Mucosa of rectum (tissue), 2 donors: ENCODE measurements around the gene RDH5.

Experiments
- H3K27ac ChIP-seq, 2 donors: one replicate each; pipeline ENCODE4 v1.7.0; 2013; ENCODE audit warnings: inconsistent platforms in 2 of 2, low read depth in 2 of 2, low read length in 2 of 2
- H3K27me3 ChIP-seq, 2 donors: one replicate each; pipeline ENCODE4 v1.7.0; 2013; ENCODE audit warnings: low read length in 2 of 2; ENCODE audit not compliant: control insufficient read depth in 2 of 2, insufficient read depth in 2 of 2
- H3K36me3 ChIP-seq, 2 donors: one replicate each; pipeline ENCODE4 v1.7.0; 2013; ENCODE audit warnings: low read length in 2 of 2; ENCODE audit not compliant: control insufficient read depth in 2 of 2, insufficient read depth in 2 of 2
- H3K4me1 ChIP-seq, 2 donors: one replicate each; pipeline ENCODE4 v1.7.0; 2013; ENCODE audit warnings: low read length in 2 of 2, mild to moderate bottlenecking in 1 of 2; ENCODE audit not compliant: control insufficient read depth in 2 of 2, insufficient read depth in 2 of 2
- H3K4me3 ChIP-seq, 2 donors: one replicate each; pipeline ENCODE4 v1.7.0; 2013; ENCODE audit warnings: low read length in 2 of 2
- H3K9ac ChIP-seq, 2 donors: one replicate each; pipeline ENCODE4 v1.7.0; 2013; ENCODE audit warnings: low read length in 2 of 2, low read depth in 1 of 2, mild to moderate bottlenecking in 1 of 2
- H3K9me3 ChIP-seq, 2 donors: one replicate each; pipeline ENCODE4 v1.7.0; 2013; ENCODE audit warnings: low read length in 2 of 2; ENCODE audit not compliant: control insufficient read depth in 2 of 2
- donor health status: healthy.
- donor health status: Normal muscosa, but diverticular disease.

RDH5 gene

DNA sequence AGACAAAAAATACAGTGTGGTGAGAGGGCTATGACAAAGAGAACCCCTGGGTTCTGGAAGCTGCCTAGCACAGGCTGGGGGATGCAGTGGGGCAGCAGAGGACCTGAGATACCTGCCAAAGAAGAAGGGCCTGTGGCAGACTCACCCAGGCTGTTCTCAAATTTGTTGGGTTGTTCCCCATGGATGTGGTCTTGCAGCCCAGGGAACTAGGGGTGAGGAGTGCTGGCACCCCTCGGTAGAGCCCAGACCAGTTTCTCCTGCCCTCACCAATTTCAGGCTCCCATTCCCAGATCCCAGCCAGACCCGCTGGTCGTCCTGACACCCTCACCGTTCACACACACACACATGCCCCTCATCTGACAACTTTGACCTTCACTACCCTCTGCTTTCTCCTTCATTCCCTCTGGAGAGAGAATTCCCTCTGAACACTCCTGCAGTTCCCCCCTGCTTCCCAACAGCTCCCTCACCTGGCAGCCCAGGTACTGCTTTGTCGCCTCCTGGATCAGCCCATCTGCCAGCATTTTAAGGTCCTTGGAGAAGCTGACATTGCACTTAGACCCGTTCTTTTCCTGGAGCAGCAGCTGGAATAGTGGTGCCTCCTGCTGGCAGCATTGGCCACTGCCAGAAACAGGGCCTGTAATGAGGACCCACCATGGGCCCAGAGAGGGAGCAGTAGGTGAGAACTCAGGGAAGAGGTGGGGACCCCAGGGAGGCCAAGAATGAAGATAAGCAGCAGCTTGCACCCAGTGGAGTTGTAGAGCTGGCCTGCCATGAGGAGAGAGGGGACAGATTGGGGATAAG, 16.8 kb downstream of the RDH5 start:
- no peak overlapping the region for H3K9ac ChIP-seq
- H3K4me1 ChIP-seq = peaks cover 9 to 18% of the 10 kb centered on the region in 2 donors
- H3K36me3 ChIP-seq = peaks cover 0 to 3% of the 10 kb centered on the region in 2 donors
- H3K9me3 ChIP-seq = no peaks in the 10 kb centered on the region
- H3K27me3 ChIP-seq = peaks cover 0 to 3% of the 10 kb centered on the region in 2 donors
- no peak overlapping the region for H3K4me3 ChIP-seq
- H3K27ac ChIP-seq = peak overlapping the region in 1 of 2 donors; percentile 10

DNA sequence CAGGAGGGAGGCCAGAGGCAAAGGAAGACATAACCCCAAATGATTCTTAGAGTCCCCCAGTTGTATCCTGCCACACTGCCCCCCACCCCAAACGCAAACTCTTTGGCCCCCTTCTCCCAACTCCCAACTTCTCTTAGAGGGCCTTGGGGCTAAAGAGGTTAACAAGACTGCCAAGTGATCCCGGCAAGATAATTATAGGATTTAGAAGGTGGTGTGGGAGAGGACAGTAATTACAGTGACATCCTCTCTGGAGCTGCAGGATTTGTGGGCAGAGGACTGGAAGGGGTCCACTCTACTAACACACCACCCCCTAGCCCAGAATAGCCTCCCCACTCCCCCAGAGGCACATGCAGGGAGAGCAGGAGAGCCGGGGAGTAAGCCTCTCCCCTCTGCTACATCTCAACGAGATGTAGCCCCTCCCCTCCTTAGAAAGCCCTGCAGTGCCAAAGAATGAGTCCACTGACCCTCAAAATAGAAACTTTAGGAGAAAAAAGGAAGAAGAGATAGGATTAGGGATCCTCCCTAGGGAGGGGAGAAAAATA, 17.5 kb downstream of the RDH5 start:
- Histone ChIP-seq H3K9ac (peak overlapping the region; percentile 56 to 66), H3K27ac (peak overlapping the region; percentile 44 to 64), H3K4me1 (peaks cover 11 to 18% of the 10 kb centered on the region in 2 donors), H3K27me3 (peaks cover 0 to 5% of the 10 kb centered on the region in 2 donors), H3K9me3 (no peaks in the 10 kb centered on the region), H3K4me3 (peak overlapping the region in 1 of 2 donors; percentile 78), H3K36me3 (no peaks in the 10 kb centered on the region)

- no peaks in the 10 kb centered on the region for H3K9me3 ChIP-seq
- peak overlapping the region; percentile 67 to 78 for H3K4me3 ChIP-seq
- H3K27me3 ChIP-seq = peaks cover 0 to 5% of the 10 kb centered on the region in 2 donors
- H3K27ac ChIP-seq = peak overlapping the region; percentile 44 to 64
- no peaks in the 10 kb centered on the region for H3K36me3 ChIP-seq
- H3K9ac ChIP-seq = peak overlapping the region; percentile 56 to 66
- peaks cover 13 to 18% of the 10 kb centered on the region in 2 donors for H3K4me1 ChIP-seq
Measured at GRCh38 chr12:55738123-55739024, 18.2 kb downstream of the RDH5 start.

- Histone ChIP-seq H3K9ac (no peak overlapping the region), H3K27ac (no peak overlapping the region)
Measured at GRCh38 chr12:55739025-55739378, 18.8 kb downstream of the RDH5 start.

DNA sequence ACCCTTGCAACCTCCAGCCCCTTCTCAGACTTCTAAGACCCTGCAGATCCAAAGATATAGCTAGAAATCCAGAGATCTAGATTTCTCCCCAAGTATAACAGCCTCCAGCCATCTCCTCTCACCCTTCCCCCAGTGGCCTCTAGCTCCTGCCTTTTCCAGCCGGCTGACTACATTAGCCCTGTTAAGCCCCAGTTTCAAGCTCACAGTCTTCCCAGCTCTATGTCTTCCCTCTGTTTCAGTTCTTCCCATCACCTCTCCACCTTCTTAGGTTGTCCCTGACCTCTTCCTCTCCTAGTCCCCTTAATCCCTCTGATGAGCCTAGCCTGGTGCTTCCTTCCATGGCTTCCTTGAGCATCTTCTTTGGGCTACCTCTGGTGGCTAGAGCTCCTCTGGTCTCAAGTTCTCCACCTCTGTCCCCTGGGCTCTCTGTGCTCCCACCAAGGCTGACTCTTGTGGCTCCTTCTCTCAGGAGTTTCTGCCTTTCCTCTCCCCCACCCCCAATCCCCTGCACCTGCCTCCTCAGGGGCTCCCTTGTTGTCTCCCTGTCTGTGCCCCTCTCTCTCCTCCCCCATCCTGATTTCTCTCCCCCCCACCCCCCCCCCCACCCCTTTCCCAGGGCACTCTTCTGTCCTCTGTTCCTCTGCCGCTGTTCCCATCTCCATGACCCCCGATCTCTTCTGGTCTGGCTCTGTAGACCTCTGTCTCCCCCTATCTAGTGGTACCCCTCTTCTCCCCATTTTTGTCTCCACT, 21.9 kb downstream of the RDH5 start:
- no peaks in the 10 kb centered on the region for H3K36me3 ChIP-seq
- H3K9ac ChIP-seq = no peak overlapping the region
- H3K27ac ChIP-seq = peak overlapping the region in 1 of 2 donors; percentile 6
- H3K9me3 ChIP-seq = no peaks in the 10 kb centered on the region
- peaks cover 16 to 24% of the 10 kb centered on the region in 2 donors for H3K4me1 ChIP-seq
- peak overlapping the region in 1 of 2 donors; percentile 53 for H3K4me3 ChIP-seq
- peaks cover 5 to 10% of the 10 kb centered on the region in 2 donors for H3K27me3 ChIP-seq

More at GRCh38 chr12:55739025-55739378, 18.8 kb downstream of the RDH5 start:
- H3K9me3 ChIP-seq = no peaks in the 10 kb centered on the region
- H3K4me1 ChIP-seq = peaks cover 16 to 21% of the 10 kb centered on the region in 2 donors
- no peaks in the 10 kb centered on the region for H3K36me3 ChIP-seq
- peak overlapping the region in 1 of 2 donors; percentile 78 for H3K4me3 ChIP-seq
- peaks cover 0 to 5% of the 10 kb centered on the region in 2 donors for H3K27me3 ChIP-seq

GRCh38 chr12:55742719-55743405, 22.7 kb downstream of the RDH5 start, which contains the start of gene GDF11:
GDF11 (plus strand) TSS chr12:55743122; CDS start chr12:55743317, 195 bp downstream.
- Histone ChIP-seq H3K4me3 (peak within 1 kb of the TSS; percentile 66 to 72), H3K27ac (peak within 1 kb of the TSS in 1 of 2 donors; percentile 23), H3K27me3 (peaks cover 5 to 10% of the 10 kb centered on the region in 2 donors), H3K9me3 (no peaks in the 10 kb centered on the region), H3K9ac (peak within 1 kb of the TSS; percentile 47 to 57), H3K36me3 (no peaks in the 10 kb centered on the region), H3K4me1 (peaks cover 15 to 17% of the 10 kb centered on the region in 2 donors)

- Histone ChIP-seq H3K4me1 (peaks cover 10 to 11% of the 10 kb centered on the region in 2 donors), H3K36me3 (no peaks in the 10 kb centered on the region), H3K4me3 (peak overlapping the region; percentile 66 to 72), H3K9me3 (no peaks in the 10 kb centered on the region), H3K27ac (peak overlapping the region in 1 of 2 donors; percentile 23), H3K9ac (peak overlapping the region; percentile 47 to 57), H3K27me3 (peaks cover 5 to 10% of the 10 kb centered on the region in 2 donors)
Measured at GRCh38 chr12:55743406-55744339, 23.5 kb downstream of the RDH5 start.

DNA sequence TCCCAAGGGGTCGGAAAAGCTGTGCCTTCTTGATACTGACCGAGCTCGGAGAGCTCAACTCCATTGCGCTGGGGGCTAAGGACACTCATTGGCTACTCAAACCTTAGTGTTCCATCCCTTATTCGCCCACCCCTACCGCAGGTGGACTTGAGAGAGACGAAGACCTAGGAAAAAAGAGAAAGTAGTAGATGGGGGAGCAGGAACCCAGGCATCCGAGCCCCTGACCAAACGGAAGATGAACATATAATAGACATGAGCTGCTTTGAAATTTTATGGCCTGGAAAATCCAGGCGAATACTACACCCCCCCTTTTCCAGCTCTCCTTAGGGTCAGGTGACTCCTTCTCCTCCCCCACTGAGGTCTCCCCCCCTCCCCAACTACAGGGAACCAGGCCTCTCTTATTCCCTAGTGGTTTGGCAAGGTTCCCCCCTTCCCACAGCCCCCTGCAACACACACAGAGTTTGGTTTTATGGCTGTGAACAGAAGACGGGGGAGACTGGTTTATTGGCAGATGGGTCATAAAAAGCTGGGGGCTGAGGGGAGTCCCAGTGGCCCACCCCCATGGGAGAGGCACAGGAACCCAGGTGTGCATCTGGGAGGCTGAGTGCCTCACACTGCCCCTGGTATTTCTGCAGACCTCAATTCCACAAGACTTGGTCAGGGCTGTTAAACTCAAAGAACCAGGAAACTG, 24.3 kb downstream of the RDH5 start:
- peaks cover 5 to 10% of the 10 kb centered on the region in 2 donors for H3K27me3 ChIP-seq
- peak overlapping the region; percentile 4 to 47 for H3K9ac ChIP-seq
- H3K4me1 ChIP-seq = peaks cover 10 to 11% of the 10 kb centered on the region in 2 donors
- no peaks in the 10 kb centered on the region for H3K9me3 ChIP-seq
- peaks cover 0 to 5% of the 10 kb centered on the region in 2 donors for H3K36me3 ChIP-seq
- H3K4me3 ChIP-seq = peak overlapping the region; percentile 66 to 72
- H3K27ac ChIP-seq = no peak overlapping the region
